Vagina (tissue), 2 donors: Measurements from ENCODE around the gene RAD23B.

Experiments used
- POLR2A ChIP-seq, 2 donors: fragments of 450-650 bp; IDR thresholded peaks; one replicate each; pipeline ENCODE4 v1.6.1; 2017; ENCODE audit warnings: antibody characterized with exemption in 2 of 2, mild to moderate bottlenecking in 2 of 2, moderate library complexity in 2 of 2
- TF ChIP-seq, protein P1 (sequence below), 3 experiments: fragments of 450-650 bp in 2 of 3; fragments of 200-600 bp in 1 of 3; sonication (generic) in 1 of 3; IDR thresholded peaks; one replicate each; pipeline ENCODE4 v1.5.1; 2017 to 2019; ENCODE audit warnings: antibody characterized with exemption in 3 of 3, mild to moderate bottlenecking in 2 of 3, moderate library complexity in 2 of 3

DNA sequence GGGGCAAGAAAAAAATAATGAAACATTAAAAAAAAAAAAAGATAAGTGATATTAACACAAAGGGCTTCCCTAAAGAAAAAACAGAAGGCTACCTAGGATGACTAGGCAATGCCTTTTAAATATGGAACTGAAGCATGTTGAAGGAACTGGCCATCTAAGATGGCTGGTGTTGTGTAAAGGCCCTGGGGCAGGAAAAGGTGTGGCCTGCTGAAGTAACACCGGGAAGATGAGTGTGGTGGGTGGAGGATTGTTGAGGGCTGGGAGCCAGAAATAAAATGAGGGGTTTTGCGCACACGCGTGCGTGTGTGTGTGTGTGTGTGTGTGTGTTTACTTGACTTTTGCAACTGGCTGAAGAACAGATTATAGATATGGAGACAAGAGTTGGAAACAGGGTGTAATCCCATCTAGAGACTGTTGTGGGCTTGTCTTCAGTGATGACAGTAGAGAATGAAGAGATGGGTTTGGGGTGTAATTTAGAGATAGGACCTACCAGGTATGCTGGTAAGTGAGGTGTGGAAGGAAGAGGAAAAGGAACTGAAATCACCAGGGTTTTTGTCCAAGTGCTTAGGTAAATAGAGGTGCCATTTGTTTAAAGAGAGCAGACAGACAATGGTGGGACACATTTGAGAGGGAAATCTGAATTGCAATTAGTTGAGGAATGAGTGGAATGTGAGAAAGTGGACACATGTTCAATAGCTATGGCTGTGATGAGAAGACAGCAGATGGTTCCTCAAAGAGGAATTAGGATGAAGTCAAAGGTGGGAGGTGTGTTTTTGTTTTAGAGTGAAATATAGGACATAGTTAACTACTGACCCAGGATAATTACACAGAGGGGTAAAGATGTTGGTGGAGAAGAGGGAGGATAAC, 33.9 kb downstream of the RAD23B start:
- TF ChIP-seq, protein P1, sequence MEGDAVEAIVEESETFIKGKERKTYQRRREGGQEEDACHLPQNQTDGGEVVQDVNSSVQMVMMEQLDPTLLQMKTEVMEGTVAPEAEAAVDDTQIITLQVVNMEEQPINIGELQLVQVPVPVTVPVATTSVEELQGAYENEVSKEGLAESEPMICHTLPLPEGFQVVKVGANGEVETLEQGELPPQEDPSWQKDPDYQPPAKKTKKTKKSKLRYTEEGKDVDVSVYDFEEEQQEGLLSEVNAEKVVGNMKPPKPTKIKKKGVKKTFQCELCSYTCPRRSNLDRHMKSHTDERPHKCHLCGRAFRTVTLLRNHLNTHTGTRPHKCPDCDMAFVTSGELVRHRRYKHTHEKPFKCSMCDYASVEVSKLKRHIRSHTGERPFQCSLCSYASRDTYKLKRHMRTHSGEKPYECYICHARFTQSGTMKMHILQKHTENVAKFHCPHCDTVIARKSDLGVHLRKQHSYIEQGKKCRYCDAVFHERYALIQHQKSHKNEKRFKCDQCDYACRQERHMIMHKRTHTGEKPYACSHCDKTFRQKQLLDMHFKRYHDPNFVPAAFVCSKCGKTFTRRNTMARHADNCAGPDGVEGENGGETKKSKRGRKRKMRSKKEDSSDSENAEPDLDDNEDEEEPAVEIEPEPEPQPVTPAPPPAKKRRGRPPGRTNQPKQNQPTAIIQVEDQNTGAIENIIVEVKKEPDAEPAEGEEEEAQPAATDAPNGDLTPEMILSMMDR (IDR thresholded peaks at IDR 0.05): no peak
- TF ChIP-seq POLR2A (IDR thresholded peaks at IDR 0.05): no peak
